ENCODE results near the gene DENND10.
"Not testable (repeated sequence)": the region's sequence is repeated elsewhere in the genome, so short reads cannot be mapped to it uniquely, and the experiment has no call there.

Gene DENND10

GRCh38 chr10:119103903-119104653 is at the start of gene DENND10:
Gene DENND10 (plus strand): TSS chr10:119104113. CDS start chr10:119104143, 30 bp downstream.
- DNase-seq: peak; percentile 79

GRCh38 chr10:119055472-119055871 is 48.4 kb upstream of the DENND10 start:
- DNase-seq: no peak

- DNase-seq: no peak
Measured at GRCh38 chr10:119058010-119058409, 45.9 kb upstream of the DENND10 start.

GRCh38 chr10:119059557-119059956 is 44.4 kb upstream of the DENND10 start:
- DNase-seq: no peak

GRCh38 chr10:119060107-119060506 is 43.8 kb upstream of the DENND10 start:
- no peak for DNase-seq

- DNase-seq: no peak
Measured at GRCh38 chr10:119061352-119061751, 42.6 kb upstream of the DENND10 start.

- DNase-seq: no peak
Measured at GRCh38 chr10:119061926-119062325, 42.0 kb upstream of the DENND10 start.

- DNase-seq: no peak
Measured at GRCh38 chr10:119070395-119071165, 33.3 kb upstream of the DENND10 start.

GRCh38 chr10:119073584-119073983 is 30.3 kb upstream of the DENND10 start:
- DNase-seq: no peak

- no peak for DNase-seq
Measured at GRCh38 chr10:119078422-119079179, 25.3 kb upstream of the DENND10 start.

GRCh38 chr10:119079599-119080520 is 24.1 kb upstream of the DENND10 start:
- DNase-seq: no peak

GRCh38 chr10:119080521-119081259 is 23.2 kb upstream of the DENND10 start, which contains the start of gene EIF3A:
Gene EIF3A (minus strand): TSS chr10:119080817. CDS start chr10:119080676, 141 bp downstream.
- peak; percentile 95 for DNase-seq

GRCh38 chr10:119084896-119085295 is 19.0 kb upstream of the DENND10 start:
- DNase-seq: no peak

GRCh38 chr10:119087271-119087882 is 16.5 kb upstream of the DENND10 start:
- DNase-seq: no peak

GRCh38 chr10:119090026-119090795 is 13.7 kb upstream of the DENND10 start:
- no peak for DNase-seq

GRCh38 chr10:119090968-119091367 is 12.9 kb upstream of the DENND10 start:
- peak; percentile 35 for DNase-seq

GRCh38 chr10:119095640-119096039 is 8.3 kb upstream of the DENND10 start:
- no peak for DNase-seq

GRCh38 chr10:119096641-119097415 is 7.1 kb upstream of the DENND10 start:
- DNase-seq: not testable (repeated sequence)

- no peak for DNase-seq
Measured at GRCh38 chr10:119098576-119098975, 5.3 kb upstream of the DENND10 start.

All from activated T-cell treated with anti-CD3 and anti-CD28 coated beads, Interleukin-2, amount 50 U/mL, for 1 hour (primary cell).